RKO (cell line): ENCODE results near the gene MORN3.
A peak's percentile ranks its signal among the peaks of the same experiment; 100 is the strongest.
"Not testable (repeated sequence)": the region's sequence is repeated elsewhere in the genome, so short reads cannot be mapped to it uniquely, and the experiment has no call there.

Experiments used
- DNase-seq: peaks from one replicate; pipeline ENCODE4 v3.0.0-alpha.2; 2016; ENCODE audit warnings: low spot score

Gene MORN3

GRCh38 chr12:121692744-121693143 is 23.3 kb upstream of the MORN3 start:
- DNase-seq = not testable (repeated sequence)

GRCh38 chr12:121689430-121689829 is 20.0 kb upstream of the MORN3 start:
- DNase-seq = no peak

- DNase-seq = no peak
Measured at GRCh38 chr12:121688966-121689365, 19.5 kb upstream of the MORN3 start.

GRCh38 chr12:121679661-121680197 is 10.3 kb upstream of the MORN3 start:
- DNase-seq = not testable (repeated sequence)

- DNase-seq = no peak
Measured at GRCh38 chr12:121678716-121679300, 9.4 kb upstream of the MORN3 start.

GRCh38 chr12:121678305-121678704 is 8.9 kb upstream of the MORN3 start:
- no peak for DNase-seq

- DNase-seq = no peak
Measured at GRCh38 chr12:121676190-121676589, 6.7 kb upstream of the MORN3 start.

GRCh38 chr12:121673013-121673511 is 3.6 kb upstream of the MORN3 start:
- DNase-seq = no peak

GRCh38 chr12:121668750-121669520 is 519 bp downstream of the MORN3 start:
- DNase-seq = peak; percentile 36

- DNase-seq = not testable (repeated sequence)
Measured at GRCh38 chr12:121666829-121667228, 2.6 kb downstream of the MORN3 start.

GRCh38 chr12:121663610-121663929 is 5.9 kb downstream of the MORN3 start:
- no peak for DNase-seq

- DNase-seq = not testable (repeated sequence)
Measured at GRCh38 chr12:121661353-121662105, 7.9 kb downstream of the MORN3 start.

GRCh38 chr12:121657305-121658008 is 12.0 kb downstream of the MORN3 start:
- no peak for DNase-seq

- DNase-seq = no peak
Measured at GRCh38 chr12:121656122-121656521, 13.3 kb downstream of the MORN3 start.

GRCh38 chr12:121653999-121654398 is 15.5 kb downstream of the MORN3 start:
- DNase-seq = no peak

- DNase-seq = no peak
Measured at GRCh38 chr12:121652767-121653497, 16.5 kb downstream of the MORN3 start.

- no peak for DNase-seq
Measured at GRCh38 chr12:121651320-121651719, 18.1 kb downstream of the MORN3 start.

GRCh38 chr12:121649819-121650353 is 19.6 kb downstream of the MORN3 start:
- DNase-seq = no peak

GRCh38 chr12:121649322-121649721 is 20.1 kb downstream of the MORN3 start:
- no peak for DNase-seq

- no peak for DNase-seq
Measured at GRCh38 chr12:121648458-121649028, 20.9 kb downstream of the MORN3 start.

- no peak for DNase-seq
Measured at GRCh38 chr12:121641343-121641630, 28.2 kb downstream of the MORN3 start.
